Measurements from ENCODE around the gene RPL3.

RPL3 gene

GRCh38 chr22:39280250-39280649 lies 39.2 kb downstream of the RPL3 start:
- DNase-seq, result no peak

DNA sequence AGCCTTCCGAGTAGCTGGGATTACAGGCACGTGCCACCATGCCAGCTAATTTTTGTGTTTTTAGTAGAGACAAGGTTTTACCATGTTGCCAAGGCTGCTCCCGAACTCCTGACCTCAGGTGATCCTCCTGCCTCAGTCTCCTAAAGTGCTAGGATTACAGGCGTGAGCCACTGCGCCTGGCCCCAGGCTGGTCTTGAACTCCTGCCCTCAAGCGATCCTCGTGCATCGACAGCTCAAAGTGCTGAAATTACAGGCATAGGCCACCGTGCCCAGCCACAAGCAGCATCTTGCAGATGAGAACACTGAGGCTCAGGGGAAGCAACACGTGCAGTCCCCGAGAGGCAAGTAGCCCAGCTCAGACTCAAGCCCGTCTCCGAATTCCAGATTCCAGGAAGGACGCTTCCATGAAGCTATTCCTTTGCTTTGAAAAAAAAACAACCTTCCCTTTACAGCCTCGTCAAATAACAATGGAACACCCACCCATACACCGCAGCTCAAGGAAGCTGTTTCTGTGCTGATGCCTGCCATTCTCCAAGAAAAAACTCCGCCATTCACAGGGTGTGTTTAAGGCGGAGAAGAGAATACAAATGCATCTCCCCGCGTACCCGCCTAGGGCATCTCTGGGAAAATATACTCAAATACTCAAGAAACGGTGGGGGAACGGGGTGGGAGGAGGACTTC lies 40.1 kb downstream of the RPL3 start:
- DNase-seq, result no peak

DNA sequence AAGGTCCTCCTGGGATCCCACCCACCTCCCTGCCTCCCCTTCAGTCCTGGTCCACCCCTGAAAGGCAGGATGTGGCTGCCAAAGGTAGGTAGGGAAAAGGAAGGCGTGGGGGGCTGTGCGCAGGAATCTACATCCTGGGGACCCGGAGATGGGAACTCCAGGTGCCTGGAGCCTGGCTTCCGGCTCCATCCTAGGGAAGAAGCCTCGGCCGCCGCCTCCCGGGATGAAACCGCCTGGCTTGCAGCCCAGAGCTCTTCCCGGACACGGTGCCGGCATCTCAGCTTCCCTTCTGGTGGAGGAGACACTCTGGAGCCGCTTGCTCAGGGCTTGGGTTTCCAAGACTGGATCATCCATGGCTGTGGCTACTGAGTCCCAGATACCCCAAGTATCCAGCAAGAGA lies 41.4 kb downstream of the RPL3 start:
- DNase-seq, result no peak

GRCh38 chr22:39277142-39277607 lies 42.2 kb downstream of the RPL3 start:
- DNase-seq, result no peak

DNA sequence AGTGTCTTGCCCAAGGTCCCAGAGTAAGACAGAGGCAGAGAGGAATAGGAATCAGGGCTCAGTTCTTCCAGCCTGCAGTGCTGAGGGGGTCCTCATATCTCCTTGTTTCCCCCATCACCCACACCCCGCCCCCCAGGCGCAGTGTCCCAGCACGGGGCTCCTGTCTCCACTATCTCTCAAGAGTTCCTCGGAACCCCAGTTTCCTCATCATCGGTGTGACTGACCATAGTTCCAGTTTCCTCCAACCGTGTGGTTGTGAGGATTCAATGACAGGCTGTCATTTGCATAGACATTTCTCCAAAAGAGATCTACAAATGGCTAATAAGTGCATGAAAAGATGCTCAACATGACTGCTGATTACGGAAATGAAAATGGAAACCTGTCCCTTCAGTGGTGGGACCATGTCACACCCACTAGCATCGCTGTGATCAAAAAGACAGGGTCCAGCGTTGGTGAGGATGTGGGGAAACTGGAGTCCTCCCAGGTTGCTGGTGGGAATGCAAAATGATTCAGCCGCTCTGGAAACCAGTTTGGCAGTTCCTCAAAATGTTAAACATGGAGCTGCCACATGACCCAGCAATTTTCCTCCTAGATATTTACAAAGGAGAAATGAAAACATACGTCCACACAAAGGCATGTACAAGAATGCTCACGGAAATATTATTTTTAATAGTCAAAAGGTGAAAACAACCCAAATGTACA lies 42.8 kb downstream of the RPL3 start:
- no peak for DNase-seq

- DNase-seq, result no peak
Observed at GRCh38 chr22:39275814-39276439, 43.5 kb downstream of the RPL3 start.

GRCh38 chr22:39273950-39274887 lies 45.2 kb downstream of the RPL3 start:
- DNase-seq, result no peak

- no peak for DNase-seq
Observed at GRCh38 chr22:39270792-39271191, 48.6 kb downstream of the RPL3 start.

DNA sequence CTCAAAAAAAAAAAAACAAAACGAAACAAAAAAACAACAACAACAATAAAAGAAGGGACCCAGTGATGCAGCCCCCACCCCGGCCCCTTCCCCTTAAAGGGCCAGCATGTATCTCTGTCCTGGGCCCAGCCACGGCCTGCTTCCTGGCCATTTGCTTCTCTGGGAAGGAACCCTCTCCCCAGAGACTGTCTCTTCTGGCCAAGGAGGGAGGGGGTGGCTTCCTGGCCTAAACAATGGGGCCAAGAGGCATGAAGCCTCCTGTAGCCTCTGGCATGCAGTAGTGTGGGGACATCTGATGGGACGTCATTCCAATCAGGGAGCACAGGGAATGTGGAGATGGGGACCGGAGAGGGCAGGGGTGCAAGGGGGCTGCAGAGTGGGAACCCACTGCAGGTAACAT lies 49.1 kb downstream of the RPL3 start:
- no peak for DNase-seq

DNA sequence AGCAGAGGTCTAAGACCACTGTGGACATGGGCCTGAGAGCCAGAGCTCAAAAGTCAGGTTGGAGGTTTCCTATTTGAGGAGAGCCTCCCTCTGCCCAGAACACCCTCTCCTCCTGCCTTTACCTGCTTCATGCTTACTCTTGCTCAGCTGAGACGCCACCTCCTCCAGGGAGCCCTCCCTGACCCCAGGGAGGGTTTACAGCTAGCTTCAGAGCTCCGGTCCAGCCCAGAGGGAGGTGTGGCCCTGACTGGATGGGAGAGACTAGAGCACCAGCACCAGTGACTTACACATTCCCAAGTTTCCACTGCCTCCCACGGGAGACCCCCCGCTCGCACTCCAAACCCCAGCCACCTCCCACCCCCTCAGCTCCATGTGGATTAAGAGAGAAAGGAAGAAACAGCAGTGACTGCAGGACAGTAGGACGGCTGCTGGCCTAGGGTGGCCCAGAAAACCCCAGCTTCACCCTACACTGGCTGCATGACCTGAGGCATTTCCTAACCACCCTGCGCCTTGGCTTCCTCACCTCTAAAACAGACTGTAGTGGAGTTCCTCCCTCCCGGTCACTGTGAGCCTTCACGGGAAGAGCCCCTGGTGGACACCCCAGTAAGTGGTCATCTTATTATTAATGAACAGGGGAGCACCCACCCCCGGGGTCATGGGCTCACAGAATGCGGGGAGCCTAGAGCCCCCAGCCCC lies 50.2 kb downstream of the RPL3 start:
- DNase-seq, result no peak

DNA sequence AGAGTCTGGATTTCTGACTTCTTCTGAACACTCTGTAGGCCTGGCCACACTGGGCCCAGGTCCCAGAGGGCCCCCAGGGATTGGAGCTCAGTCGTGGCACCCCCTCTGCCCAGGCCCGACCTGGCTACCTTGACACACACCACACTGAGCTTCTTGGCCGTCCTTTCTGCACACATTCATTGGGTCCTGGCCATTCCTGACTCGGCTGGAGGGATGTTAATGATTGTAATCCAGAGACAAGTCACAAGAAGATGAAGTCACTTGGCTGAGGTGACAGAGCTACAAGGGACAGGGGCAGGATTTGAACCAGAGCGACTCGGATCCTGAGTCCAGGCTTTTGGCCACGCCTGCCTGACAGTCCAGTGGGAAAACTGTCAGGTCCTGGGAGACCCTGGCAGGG lies 50.8 kb downstream of the RPL3 start:
- no peak for DNase-seq

GRCh38 chr22:39267974-39268373 lies 51.4 kb downstream of the RPL3 start:
- DNase-seq, result no peak

GRCh38 chr22:39266398-39267030 lies 52.9 kb downstream of the RPL3 start:
- DNase-seq, result peak; percentile 47

DNA sequence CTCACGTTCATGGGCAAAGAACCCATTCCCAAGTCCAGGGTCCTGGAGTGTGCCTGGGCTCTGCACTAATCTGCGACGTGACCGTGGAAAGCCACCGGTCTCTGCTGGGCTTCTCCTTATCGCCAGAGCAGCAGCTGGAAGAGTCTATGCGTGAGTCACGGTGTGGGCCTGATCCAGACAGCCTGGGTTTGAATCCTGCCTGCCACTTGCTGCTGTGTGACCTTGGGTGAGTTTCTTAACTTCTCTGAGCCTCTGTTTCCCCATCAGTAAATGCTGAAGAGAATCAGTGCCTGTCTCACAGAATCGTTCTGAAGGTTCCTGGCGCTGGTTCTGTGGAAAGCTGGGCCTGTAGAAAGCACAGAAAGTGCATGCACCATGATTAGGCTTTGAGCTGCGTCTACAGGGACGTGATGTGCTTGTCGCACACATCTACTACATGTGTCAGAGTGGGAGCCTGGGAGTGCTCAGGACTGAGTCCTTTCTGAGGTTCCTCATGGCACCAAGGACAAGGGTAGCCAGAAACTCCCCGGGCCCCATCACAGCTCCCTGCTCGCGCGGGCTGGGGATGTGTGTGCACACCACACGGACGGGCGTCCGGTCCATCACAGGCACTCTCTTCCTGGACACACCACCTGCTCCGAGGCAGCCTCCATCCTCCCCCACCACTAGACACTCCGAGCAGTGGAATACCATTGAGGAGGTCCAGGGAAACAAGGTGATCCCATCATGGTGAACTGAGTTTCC lies 54.1 kb downstream of the RPL3 start:
- DNase-seq, result no peak

DNA sequence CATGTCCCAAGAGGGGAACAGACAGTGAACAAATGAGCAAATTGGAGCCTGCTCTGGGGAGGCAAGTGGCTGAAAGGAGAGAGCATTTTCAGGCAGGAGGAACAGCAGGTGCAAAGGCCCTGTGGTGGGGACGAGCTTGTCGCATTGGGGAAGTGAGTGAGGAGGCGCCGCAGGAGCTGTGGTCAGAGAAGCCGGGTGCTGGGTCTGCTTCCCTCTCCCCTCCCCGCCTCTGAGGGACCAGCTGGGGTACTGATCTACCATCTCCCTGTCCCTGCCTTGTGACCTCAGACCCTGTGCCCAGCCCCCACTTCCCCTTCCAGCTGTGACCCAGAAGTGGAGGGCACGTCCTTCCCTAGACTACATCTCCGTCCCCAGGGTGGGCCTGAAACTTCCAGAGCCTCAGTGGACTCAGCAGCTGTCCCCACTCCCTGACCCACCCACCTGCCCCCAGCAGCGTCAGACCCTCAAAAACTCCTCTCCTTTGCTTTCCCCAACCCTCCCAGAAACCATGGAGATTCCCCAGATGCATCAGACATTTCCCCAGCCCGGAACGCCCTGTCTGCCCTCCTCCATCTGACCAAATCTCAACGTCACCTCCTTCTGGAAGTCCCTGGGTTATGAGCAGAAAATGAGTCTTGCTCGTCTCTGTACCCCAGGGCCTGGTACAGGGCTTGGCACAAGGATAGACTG lies 54.9 kb downstream of the RPL3 start:
- DNase-seq, result peak; percentile 66

GRCh38 chr22:39263626-39264348 lies 55.6 kb downstream of the RPL3 start:
- no peak for DNase-seq

Data from CD4-positive, alpha-beta T cell treated with Interleukin-15 for 1 hour (primary cell).